H1 (cell line): ENCODE data around the gene SYK. TPM values are rescaled to one million over a fixed set of nuclear protein-coding genes. Genes with fewer than 3 reads are reported as not detected.

Source experiments
- BRCA1 ChIP-seq: IDR thresholded peaks from 2 replicates; pipeline ENCODE4 v1.6.1; 2012; ENCODE audit warnings: low read depth, low read length, improper control_type of control experiment
- CHD2 ChIP-seq: IDR thresholded peaks from 2 replicates; pipeline ENCODE4 v1.6.1; 2012; ENCODE audit warnings: low read length, improper control_type of control experiment
- GABPA ChIP-seq: IDR thresholded peaks from 2 replicates; pipeline ENCODE4 v1.6.1; 2011; ENCODE audit warnings: mild to moderate bottlenecking, low read length, moderate library complexity, borderline replicate concordance; ENCODE audit not compliant: insufficient read depth
- PHF8 ChIP-seq: fragments of 200-600 bp; sonication (generic); conservative IDR thresholded peaks from 2 replicates; pipeline ENCODE4 v1.7.1; 2012; ENCODE audit warnings: low read depth, mild to moderate bottlenecking, inconsistent platforms, low read length, moderate library complexity
- polyA plus RNA-seq, 7 experiments: library from polyadenylated mRNA; depleted of rRNA in 3 of 7; stranded (reverse) in 5 of 7; unstranded in 2 of 7; fragments of >200 nt in 5 of 7; fragments of 200-250 nt in 2 of 7; gene quantifications; 1 replicate in 5 of 7; 2 replicates in 1 of 7; 4 replicates in 1 of 7; pipeline versions ENCODE4 v1.2.1 to v1.2.3, GENCODE V29; 2011 to 2013; ENCODE audit warnings: missing spikeins in 2 of 7, mixed read lengths in 2 of 7
- total RNA-seq: library from RNA; stranded (reverse); fragmentation: NEBNext Ultra II Directional; extraction: Animal tissue kit (Norgen Biotek cat#: 25700); gene quantifications from 2 replicates; pipeline ENCODE4 v1.2.1, GENCODE V29; 2021
- TF ChIP-seq, protein P1 (sequence below): IDR thresholded peaks from 2 replicates; pipeline ENCODE4 v1.6.1; 2011; ENCODE audit warnings: low read length, improper control_type of control experiment

Gene SYK
- total and polyA plus RNA-seq, 2 of the 8 experiments (the other 6 are each of a cell fraction or from before 2014, with no cell fraction given), result 1.5 to 4.4 TPM

- TF ChIP-seq, protein P1, sequence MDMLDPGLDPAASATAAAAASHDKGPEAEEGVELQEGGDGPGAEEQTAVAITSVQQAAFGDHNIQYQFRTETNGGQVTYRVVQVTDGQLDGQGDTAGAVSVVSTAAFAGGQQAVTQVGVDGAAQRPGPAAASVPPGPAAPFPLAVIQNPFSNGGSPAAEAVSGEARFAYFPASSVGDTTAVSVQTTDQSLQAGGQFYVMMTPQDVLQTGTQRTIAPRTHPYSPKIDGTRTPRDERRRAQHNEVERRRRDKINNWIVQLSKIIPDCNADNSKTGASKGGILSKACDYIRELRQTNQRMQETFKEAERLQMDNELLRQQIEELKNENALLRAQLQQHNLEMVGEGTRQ, result no peak
- TF ChIP-seq GABPA, result no peak
- TF ChIP-seq CHD2, result no peak
- TF ChIP-seq BRCA1, result no peak
- no peak for TF ChIP-seq PHF8
These were observed 29.2 kb upstream of the SYK start (continued) for GRCh38 chr9:90772386-90772785.
